Loucy (cell line): ENCODE results near the gene ENTPD1.

ENCODE experiments used
- H2AFZ ChIP-seq: fragments of 200-600 bp; sonication (generic); 2 replicates; pipeline ENCODE4 v1.6.0; 2016; ENCODE audit warnings: antibody characterized with exemption, mild to moderate bottlenecking, low read length, moderate library complexity
- H3F3A ChIP-seq: fragments of 200-600 bp; 2 replicates; pipeline ENCODE4 v1.6.0; 2016; ENCODE audit warnings: antibody characterized with exemption, low read depth, mild to moderate bottlenecking
- H3K27me3 ChIP-seq: fragments of 200-600 bp; sonication (generic); 2 replicates; pipeline ENCODE4 v1.6.1; 2014; ENCODE audit warnings: low read length, mild to moderate bottlenecking; ENCODE audit not compliant: insufficient read depth, poor library complexity, severe bottlenecking
- H3K36me3 ChIP-seq: fragments of 200-600 bp; sonication (generic); 2 replicates; pipeline ENCODE4 v1.6.1; 2016; ENCODE audit warnings: low read length; ENCODE audit not compliant: insufficient read depth
- H3K4me1 ChIP-seq: fragments of 200-600 bp; sonication (generic); 2 replicates; pipeline ENCODE4 v1.5.1; 2014; ENCODE audit warnings: low read length, mild to moderate bottlenecking; ENCODE audit not compliant: insufficient read depth, poor library complexity, severe bottlenecking
- H3K4me2 ChIP-seq: fragments of 200-600 bp; sonication (generic); 2 replicates; pipeline ENCODE4 v1.6.0; 2014; ENCODE audit warnings: antibody characterized with exemption, low read length, low read depth, mild to moderate bottlenecking; ENCODE audit not compliant: poor library complexity, severe bottlenecking
- H3K4me3 ChIP-seq: fragments of 200-600 bp; sonication (generic); 2 replicates; pipeline ENCODE4 v1.5.1; 2014; ENCODE audit warnings: low read length, mild to moderate bottlenecking, mixed read lengths; ENCODE audit not compliant: poor library complexity, severe bottlenecking
- H3K79me2 ChIP-seq: fragments of 200-600 bp; sonication (generic); 2 replicates; pipeline ENCODE4 v1.6.1; 2014; ENCODE audit warnings: low read length; ENCODE audit not compliant: insufficient read depth
- H3K9ac ChIP-seq: fragments of 200-600 bp; sonication (generic); 2 replicates; pipeline ENCODE4 v1.6.0; 2014; ENCODE audit warnings: mild to moderate bottlenecking, low read depth, low read length, moderate library complexity; ENCODE audit not compliant: poor library complexity, severe bottlenecking
- H3K9me2 ChIP-seq: fragments of 200-600 bp; sonication (generic); replicated peaks from 2 replicates; pipeline ENCODE4 v1.6.1; 2016; ENCODE audit warnings: low read depth, low read length, mixed read lengths
- H3K9me3 ChIP-seq: fragments of 200-600 bp; sonication (generic); 2 replicates; pipeline ENCODE4 v1.6.1; 2014; ENCODE audit warnings: mild to moderate bottlenecking, antibody characterized with exemption, low read length, low read depth; ENCODE audit not compliant: insufficient read depth
- H4K20me1 ChIP-seq: fragments of 200-600 bp; sonication (generic); 2 replicates; pipeline ENCODE4 v1.6.0; 2014; ENCODE audit warnings: antibody characterized with exemption, low read length, mild to moderate bottlenecking; ENCODE audit not compliant: insufficient read depth, poor library complexity, severe bottlenecking
- CTCF ChIP-seq: fragments of 200-600 bp; sonication (generic); conservative IDR thresholded peaks from 2 replicates; pipeline ENCODE4 v1.5.1; 2014; ENCODE audit warnings: mild to moderate bottlenecking, antibody characterized with exemption, low read length
- EZH2phosphoT487 ChIP-seq: fragments of 200-600 bp; IDR thresholded peaks from 2 replicates; pipeline ENCODE4 v1.6.1; 2018; ENCODE audit warnings: antibody characterized with exemption, mild to moderate bottlenecking, moderate library complexity, borderline replicate concordance

ENTPD1 gene

GRCh38 chr10:95759233-95759826 lies 3.4 kb downstream of the ENTPD1 start:
- no peak overlapping the region for H2AFZ ChIP-seq
- H3K27me3 ChIP-seq: no peaks in the 10 kb centered on the region
- H3K79me2 ChIP-seq: no peaks in the 10 kb centered on the region
- no peaks in the 10 kb centered on the region for H3K9me3 ChIP-seq
- no peak overlapping the region for H3K4me3 ChIP-seq
- H3K36me3 ChIP-seq: no peaks in the 10 kb centered on the region
- H3F3A ChIP-seq: no peaks in the 10 kb centered on the region
- no peak overlapping the region for H3K4me2 ChIP-seq
- H3K9ac ChIP-seq: no peak overlapping the region
- H3K9me2 ChIP-seq: no peaks in the 10 kb centered on the region
- TF ChIP-seq CTCF: no peak
- no peak for TF ChIP-seq EZH2phosphoT487
- peaks cover 4% of the 10 kb centered on the region for H3K4me1 ChIP-seq
- H4K20me1 ChIP-seq: no peaks in the 10 kb centered on the region

GRCh38 chr10:95761939-95762492 lies 6.1 kb downstream of the ENTPD1 start:
- Histone ChIP-seq H3K4me1 (peaks cover 4% of the 10 kb centered on the region), H3F3A (no peaks in the 10 kb centered on the region), H3K9me3 (no peaks in the 10 kb centered on the region), H4K20me1 (no peaks in the 10 kb centered on the region), H3K36me3 (no peaks in the 10 kb centered on the region), H3K9me2 (no peaks in the 10 kb centered on the region), H3K9ac (no peak overlapping the region), H3K79me2 (no peaks in the 10 kb centered on the region), H3K4me3 (no peak overlapping the region), H2AFZ (no peak overlapping the region; the same call in 1 of the 2 replicates), H3K4me2 (no peak overlapping the region), H3K27me3 (no peaks in the 10 kb centered on the region)
- TF ChIP-seq CTCF (no peak), EZH2phosphoT487 (no peak)

GRCh38 chr10:95767884-95768556 lies 12.1 kb downstream of the ENTPD1 start:
- Histone ChIP-seq H3K4me2 (no peak overlapping the region), H3K79me2 (no peaks in the 10 kb centered on the region), H3K4me3 (no peak overlapping the region)

More at GRCh38 chr10:95767884-95768556, 12.1 kb downstream of the ENTPD1 start:
- Histone ChIP-seq H3K36me3 (no peaks in the 10 kb centered on the region), H3K9me3 (no peaks in the 10 kb centered on the region), H3K27me3 (no peaks in the 10 kb centered on the region), H3K9ac (no peak overlapping the region), H3F3A (no peaks in the 10 kb centered on the region), H2AFZ (no peak overlapping the region), H3K9me2 (no peaks in the 10 kb centered on the region), H4K20me1 (no peaks in the 10 kb centered on the region), H3K4me1 (no peaks in the 10 kb centered on the region)
- TF ChIP-seq CTCF (no peak), EZH2phosphoT487 (no peak)
